HEK293T (cell line): ENCODE measurements around the gene NOL9.

Experiments
- BHLHE40 ChIP-seq: fragments of 450-650 bp; IDR thresholded peaks from 2 replicates; pipeline ENCODE4 v1.6.1; 2016; ENCODE audit warnings: mild to moderate bottlenecking, moderate library complexity, borderline replicate concordance
- CTBP1 ChIP-seq: fragments of 450-650 bp; IDR thresholded peaks from 2 replicates; pipeline ENCODE4 v1.6.1; 2016; ENCODE audit warnings: borderline replicate concordance
- ELF4 ChIP-seq: fragments of 450-650 bp; IDR thresholded peaks from 2 replicates; pipeline ENCODE4 v1.6.1; 2017; ENCODE audit warnings: antibody characterized with exemption
- FOXA1 ChIP-seq: fragments of 450-650 bp; IDR thresholded peaks from 2 replicates; pipeline ENCODE4 v1.6.1; 2016; ENCODE audit warnings: mild to moderate bottlenecking
- FOXK2 ChIP-seq: fragments of 450-650 bp; IDR thresholded peaks from 2 replicates; pipeline ENCODE4 v1.6.1; 2016; ENCODE audit warnings: mild to moderate bottlenecking
- FOXM1 ChIP-seq: fragments of 450-650 bp; IDR thresholded peaks from 2 replicates; pipeline ENCODE4 v1.6.1; 2017; ENCODE audit warnings: mild to moderate bottlenecking, borderline replicate concordance
- HDGF ChIP-seq: fragments of 450-650 bp; IDR thresholded peaks from 2 replicates; pipeline ENCODE4 v1.6.1; 2017; ENCODE audit warnings: antibody characterized with exemption, borderline replicate concordance
- L3MBTL2 ChIP-seq: fragments of 450-650 bp; conservative IDR thresholded peaks from 2 replicates; pipeline ENCODE4 v1.6.1; 2016; ENCODE audit warnings: mild to moderate bottlenecking
- NFRKB ChIP-seq: fragments of 450-650 bp; IDR thresholded peaks from 2 replicates; pipeline ENCODE4 v1.6.1; 2016; ENCODE audit warnings: mild to moderate bottlenecking, moderate library complexity
- SP1 ChIP-seq: fragments of 450-650 bp; IDR thresholded peaks from 2 replicates; pipeline ENCODE4 v1.6.1; 2017
- SUZ12 ChIP-seq: fragments of 450-650 bp; IDR thresholded peaks from 2 replicates; pipeline ENCODE4 v1.6.1; 2016; ENCODE audit warnings: mild to moderate bottlenecking
- TARDBP ChIP-seq: fragments of 450-650 bp; IDR thresholded peaks from 2 replicates; pipeline ENCODE4 v1.6.1; 2016
- ZNF384 ChIP-seq: fragments of 450-650 bp; IDR thresholded peaks from 2 replicates; pipeline ENCODE4 v1.6.1; 2016
- TF ChIP-seq, protein P1 (sequence below): fragments of 450-650 bp; IDR thresholded peaks from 2 replicates; pipeline ENCODE4 v1.6.1; 2016

DNA sequence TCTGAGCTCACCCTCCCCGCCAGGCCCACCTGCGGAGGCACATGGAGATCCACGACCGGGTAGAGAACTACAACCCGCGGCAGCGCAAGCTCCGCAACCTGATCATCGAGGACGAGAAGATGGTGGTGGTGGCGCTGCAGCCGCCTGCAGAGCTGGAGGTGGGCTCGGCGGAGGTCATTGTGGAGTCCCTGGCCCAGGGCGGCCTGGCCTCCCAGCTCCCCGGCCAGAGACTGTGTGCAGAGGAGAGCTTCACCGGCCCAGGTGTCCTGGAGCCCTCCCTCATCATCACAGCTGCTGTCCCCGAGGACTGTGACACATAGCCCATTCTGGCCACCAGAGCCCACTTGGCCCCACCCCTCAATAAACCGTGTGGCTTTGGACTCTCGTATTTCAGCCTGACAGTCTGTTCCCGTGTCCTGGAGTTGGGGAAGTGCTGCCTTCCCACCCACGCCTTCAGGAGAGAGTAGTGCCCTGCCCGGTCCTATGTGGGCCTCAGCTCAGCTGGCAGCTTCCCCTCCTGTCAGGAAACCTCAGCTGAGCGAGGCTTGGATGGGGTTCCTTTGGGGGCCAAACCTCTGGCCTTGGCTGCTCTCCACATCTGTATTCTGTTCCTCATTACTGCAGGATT is 34.7 kb upstream of the NOL9 start:
- TF ChIP-seq, protein P1, sequence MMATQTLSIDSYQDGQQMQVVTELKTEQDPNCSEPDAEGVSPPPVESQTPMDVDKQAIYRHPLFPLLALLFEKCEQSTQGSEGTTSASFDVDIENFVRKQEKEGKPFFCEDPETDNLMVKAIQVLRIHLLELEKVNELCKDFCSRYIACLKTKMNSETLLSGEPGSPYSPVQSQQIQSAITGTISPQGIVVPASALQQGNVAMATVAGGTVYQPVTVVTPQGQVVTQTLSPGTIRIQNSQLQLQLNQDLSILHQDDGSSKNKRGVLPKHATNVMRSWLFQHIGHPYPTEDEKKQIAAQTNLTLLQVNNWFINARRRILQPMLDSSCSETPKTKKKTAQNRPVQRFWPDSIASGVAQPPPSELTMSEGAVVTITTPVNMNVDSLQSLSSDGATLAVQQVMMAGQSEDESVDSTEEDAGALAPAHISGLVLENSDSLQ, result no peak
- TF ChIP-seq TARDBP, result no peak
- TF ChIP-seq FOXM1, result no peak
- no peak for TF ChIP-seq BHLHE40
- no peak for TF ChIP-seq SP1
- TF ChIP-seq ZNF384, result no peak
- no peak for TF ChIP-seq ELF4
- no peak for TF ChIP-seq NFRKB
- no peak for TF ChIP-seq FOXA1
- no peak for TF ChIP-seq SUZ12
- no peak for TF ChIP-seq L3MBTL2
- TF ChIP-seq FOXK2, result no peak
- no peak for TF ChIP-seq HDGF
- no peak for TF ChIP-seq CTBP1
